ENCODE results near the gene C22orf31.
A peak's percentile ranks its signal among the peaks of the same experiment; 100 is the strongest.

C22orf31 gene

DNA sequence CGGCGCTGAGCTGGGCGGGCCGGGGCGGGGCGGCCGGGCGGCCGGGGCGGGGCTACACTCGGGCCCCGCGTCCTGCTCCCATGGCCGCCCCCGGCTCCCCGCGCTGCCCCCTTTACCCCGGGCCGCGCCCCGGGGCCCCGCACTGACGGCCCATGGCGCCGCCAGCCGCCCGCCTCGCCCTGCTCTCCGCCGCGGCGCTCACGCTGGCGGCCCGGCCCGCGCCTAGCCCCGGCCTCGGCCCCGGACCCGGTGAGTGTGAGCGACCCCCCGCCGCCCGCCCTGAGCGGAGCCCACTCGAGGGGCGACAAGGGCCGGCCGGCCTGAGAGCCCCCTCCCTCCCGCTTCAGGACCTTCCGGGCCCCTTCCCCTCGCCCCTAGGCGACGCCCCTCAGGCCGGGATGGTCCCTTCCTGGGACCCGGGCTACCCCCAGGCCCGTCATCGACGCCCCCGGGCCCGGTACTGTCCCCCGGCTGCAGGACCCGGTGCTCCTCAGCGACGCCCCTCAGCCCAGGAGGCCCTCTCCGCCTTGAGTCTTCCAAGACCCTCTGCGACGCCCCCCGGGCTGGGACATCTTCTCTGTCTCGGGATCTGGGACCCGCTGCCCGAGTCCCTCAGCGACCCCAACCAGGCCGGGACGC, 11.5 kb upstream of the C22orf31 start, which contains the start of gene KREMEN1:
KREMEN1 (plus strand) TSS at position 57 of the 639 bp plus-strand sequence; CDS start at position 153, 96 bp downstream.
- H3K4me3 ChIP-seq (ENCODE audit: low read depth, low read length), result peak within 1 kb of the TSS; percentile 54
- no peaks in the 10 kb centered on the region for H3K27me3 ChIP-seq
- H3K4me1 ChIP-seq, result no peaks in the 10 kb centered on the region; the same call in 1 of the 2 replicates
- no peaks in the 10 kb centered on the region for H3K9me3 ChIP-seq
- TF ChIP-seq, protein P1, sequence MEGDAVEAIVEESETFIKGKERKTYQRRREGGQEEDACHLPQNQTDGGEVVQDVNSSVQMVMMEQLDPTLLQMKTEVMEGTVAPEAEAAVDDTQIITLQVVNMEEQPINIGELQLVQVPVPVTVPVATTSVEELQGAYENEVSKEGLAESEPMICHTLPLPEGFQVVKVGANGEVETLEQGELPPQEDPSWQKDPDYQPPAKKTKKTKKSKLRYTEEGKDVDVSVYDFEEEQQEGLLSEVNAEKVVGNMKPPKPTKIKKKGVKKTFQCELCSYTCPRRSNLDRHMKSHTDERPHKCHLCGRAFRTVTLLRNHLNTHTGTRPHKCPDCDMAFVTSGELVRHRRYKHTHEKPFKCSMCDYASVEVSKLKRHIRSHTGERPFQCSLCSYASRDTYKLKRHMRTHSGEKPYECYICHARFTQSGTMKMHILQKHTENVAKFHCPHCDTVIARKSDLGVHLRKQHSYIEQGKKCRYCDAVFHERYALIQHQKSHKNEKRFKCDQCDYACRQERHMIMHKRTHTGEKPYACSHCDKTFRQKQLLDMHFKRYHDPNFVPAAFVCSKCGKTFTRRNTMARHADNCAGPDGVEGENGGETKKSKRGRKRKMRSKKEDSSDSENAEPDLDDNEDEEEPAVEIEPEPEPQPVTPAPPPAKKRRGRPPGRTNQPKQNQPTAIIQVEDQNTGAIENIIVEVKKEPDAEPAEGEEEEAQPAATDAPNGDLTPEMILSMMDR (IDR thresholded peaks at IDR 0.05; ENCODE audit: low read depth, low read length), result no peak
- H3K36me3 ChIP-seq, result no peaks in the 10 kb centered on the region
- no peak for DNase-seq

DNA sequence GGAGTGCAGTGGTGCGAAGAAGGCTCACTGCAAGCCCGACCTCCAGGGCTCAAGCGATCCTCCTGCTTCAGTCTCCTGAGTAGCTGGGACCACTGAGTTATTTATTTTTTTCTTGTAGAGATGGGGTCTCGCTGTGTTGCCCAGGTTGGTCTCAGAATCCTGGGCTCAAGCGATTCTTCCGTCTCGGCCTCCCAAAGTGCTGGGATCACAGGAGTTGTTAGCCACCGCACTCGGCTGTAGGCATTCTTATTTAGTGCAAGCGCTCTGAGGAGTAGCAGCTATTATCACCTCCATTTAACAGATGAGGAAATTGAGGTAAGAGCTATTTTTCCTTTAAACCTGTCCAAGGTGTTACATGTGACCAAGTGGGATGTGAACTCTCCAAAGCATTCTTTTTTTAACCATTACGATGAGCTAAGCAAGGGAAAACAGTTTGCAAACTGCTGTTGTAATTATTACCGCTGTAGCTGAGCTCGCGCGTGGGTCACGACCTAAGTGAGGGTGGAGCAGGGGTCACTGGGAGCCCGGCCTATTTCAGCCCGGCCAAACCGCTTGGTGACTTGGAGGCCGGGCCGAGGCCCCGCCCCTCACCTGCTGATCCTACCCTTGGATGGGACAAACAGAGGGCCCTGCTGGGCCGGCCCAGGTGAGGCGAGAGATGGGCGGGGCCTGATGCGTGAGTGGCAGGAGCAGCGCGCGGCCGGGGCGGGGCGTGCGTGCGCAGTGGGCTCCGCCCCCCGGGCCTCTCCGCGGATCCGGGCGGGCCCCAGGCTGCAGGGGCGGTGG, 10.8 kb upstream of the C22orf31 start:
- no peaks in the 10 kb centered on the region for H3K27me3 ChIP-seq
- TF ChIP-seq, protein P1 (IDR thresholded peaks at IDR 0.05; ENCODE audit: low read depth, low read length), result no peak
- DNase-seq, result peak; percentile 87
- peak overlapping the region; percentile 54 for H3K4me3 ChIP-seq (ENCODE audit: low read depth, low read length)
- H3K36me3 ChIP-seq, result no peaks in the 10 kb centered on the region
- no peaks in the 10 kb centered on the region for H3K9me3 ChIP-seq
- H3K4me1 ChIP-seq, result no peaks in the 10 kb centered on the region

DNA sequence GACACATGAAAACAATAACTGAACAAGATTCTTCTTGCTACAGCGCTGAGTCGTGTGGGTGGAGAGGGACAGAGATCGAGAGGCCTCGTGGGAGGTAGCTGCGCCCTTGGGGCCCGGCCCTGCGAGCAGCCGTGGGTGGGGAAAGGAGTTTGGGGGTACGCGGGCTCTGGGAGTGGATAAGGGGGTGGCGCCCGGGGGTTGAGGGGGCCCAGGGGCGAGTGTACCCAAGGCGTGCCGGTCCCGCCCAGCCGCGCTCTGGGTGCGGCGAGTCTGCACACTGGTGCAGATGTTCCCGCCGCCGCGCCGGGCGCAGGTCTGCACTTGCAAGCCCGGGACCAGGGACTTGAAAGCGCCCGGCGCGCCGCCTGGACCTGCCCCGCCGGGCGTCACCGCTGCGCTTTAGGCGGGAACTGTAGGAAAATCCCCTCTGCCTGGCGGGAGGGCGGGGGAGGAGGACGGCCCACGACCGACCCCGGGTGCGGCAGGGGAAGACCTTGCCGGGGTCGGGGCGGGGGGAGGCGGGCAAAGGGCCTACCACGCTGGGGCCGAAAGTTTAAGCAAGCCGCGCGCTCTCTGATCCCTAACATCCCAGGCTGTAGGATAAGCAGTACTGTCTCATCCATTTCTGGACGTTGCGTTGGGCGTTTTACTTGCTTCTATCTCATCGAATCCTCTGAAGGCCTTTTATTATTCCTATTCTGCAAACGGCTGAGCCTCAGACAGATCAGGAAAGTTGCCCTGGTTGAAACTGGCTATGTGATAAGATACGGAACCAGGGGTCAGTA, 9.8 kb upstream of the C22orf31 start:
- DNase-seq, result peak; percentile 80
- TF ChIP-seq, protein P1 (IDR thresholded peaks at IDR 0.05; ENCODE audit: low read depth, low read length), result no peak
- Histone ChIP-seq H3K9me3 (no peaks in the 10 kb centered on the region), H3K4me3 (ENCODE audit: low read depth, low read length) (peak overlapping the region; percentile 46), H3K4me1 (no peaks in the 10 kb centered on the region), H3K27me3 (no peaks in the 10 kb centered on the region), H3K36me3 (no peaks in the 10 kb centered on the region)

DNA sequence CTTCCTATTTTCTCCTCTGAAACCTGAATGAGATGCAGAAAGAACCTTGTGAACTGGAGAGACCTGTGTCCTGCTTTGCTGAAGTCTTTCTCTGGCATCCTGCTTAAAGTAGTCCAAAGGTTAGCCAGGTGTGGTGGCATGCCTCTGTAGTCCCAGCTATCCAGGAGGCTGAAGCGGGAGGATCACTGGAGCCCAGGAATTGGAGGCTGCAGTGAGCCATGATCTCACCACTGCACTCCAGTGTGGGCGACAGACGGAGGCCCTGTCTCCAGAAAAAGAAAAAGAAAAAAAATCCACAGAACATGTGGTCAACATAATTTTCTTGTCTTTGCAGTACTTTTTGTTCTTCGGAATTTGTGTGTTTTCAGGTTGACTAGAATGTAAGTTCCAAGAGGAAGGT, 8.9 kb upstream of the C22orf31 start:
- Histone ChIP-seq H3K9me3 (no peaks in the 10 kb centered on the region), H3K36me3 (no peaks in the 10 kb centered on the region), H3K4me3 (ENCODE audit: low read depth, low read length) (no peak overlapping the region), H3K4me1 (no peaks in the 10 kb centered on the region), H3K27me3 (no peaks in the 10 kb centered on the region)
- TF ChIP-seq, protein P1 (IDR thresholded peaks at IDR 0.05; ENCODE audit: low read depth, low read length), result no peak
- no peak for DNase-seq

DNA sequence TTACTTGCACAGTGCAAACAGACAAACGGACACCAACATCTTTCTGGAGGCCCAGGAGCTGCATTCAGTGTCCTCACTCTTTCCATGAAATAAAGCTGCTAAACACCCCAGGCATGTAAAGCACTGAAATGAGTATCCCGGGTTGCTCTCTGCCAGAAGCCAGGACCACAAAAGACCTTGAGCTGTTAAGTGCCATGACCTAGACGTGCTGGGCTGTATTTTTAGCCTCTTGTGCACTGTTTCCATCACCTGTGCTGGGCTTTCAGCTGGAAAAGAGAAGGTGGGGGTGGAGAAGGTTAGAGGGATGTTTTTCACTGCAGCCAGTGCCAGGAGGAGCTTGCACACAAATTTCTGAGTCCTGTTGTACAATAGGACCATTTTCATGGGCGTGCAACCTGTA, 7.8 kb upstream of the C22orf31 start:
- H3K4me1 ChIP-seq, result no peaks in the 10 kb centered on the region
- H3K36me3 ChIP-seq, result no peaks in the 10 kb centered on the region
- no peak overlapping the region for H3K4me3 ChIP-seq (ENCODE audit: low read depth, low read length)
- H3K27me3 ChIP-seq, result no peaks in the 10 kb centered on the region
- TF ChIP-seq, protein P1 (IDR thresholded peaks at IDR 0.05; ENCODE audit: low read depth, low read length), result no peak
- DNase-seq, result no peak
- H3K9me3 ChIP-seq, result no peaks in the 10 kb centered on the region
